Gastroesophageal sphincter (tissue), 3 donors: ENCODE measurements around the gene PHF21B.

Experiments
- EP300 ChIP-seq: sonication (generic); formaldehyde crosslinking; IDR thresholded peaks from one replicate; pipeline ENCODE4 v1.6.1; 2017; ENCODE audit warnings: antibody characterized with exemption, mild to moderate bottlenecking
- POLR2A ChIP-seq, 2 donors: fragments of 450-650 bp; IDR thresholded peaks; one replicate each; pipeline ENCODE4 v1.6.1; 2017; ENCODE audit warnings: antibody characterized with exemption in 2 of 2, mild to moderate bottlenecking in 2 of 2, moderate library complexity in 1 of 2
- POLR2AphosphoS5 ChIP-seq: sonication (generic); formaldehyde crosslinking; IDR thresholded peaks from one replicate; pipeline ENCODE4 v1.6.1; 2017; ENCODE audit warnings: antibody characterized with exemption
- TF ChIP-seq, protein P1 (sequence below), 4 experiments: fragments of 200-600 bp in 2 of 4; fragments of 450-650 bp in 2 of 4; sonication (generic) in 1 of 4; IDR thresholded peaks; one replicate each; pipeline ENCODE4 v1.5.1; 2017 to 2019; ENCODE audit warnings: antibody characterized with exemption in 4 of 4, mild to moderate bottlenecking in 2 of 4, moderate library complexity in 2 of 4

DNA sequence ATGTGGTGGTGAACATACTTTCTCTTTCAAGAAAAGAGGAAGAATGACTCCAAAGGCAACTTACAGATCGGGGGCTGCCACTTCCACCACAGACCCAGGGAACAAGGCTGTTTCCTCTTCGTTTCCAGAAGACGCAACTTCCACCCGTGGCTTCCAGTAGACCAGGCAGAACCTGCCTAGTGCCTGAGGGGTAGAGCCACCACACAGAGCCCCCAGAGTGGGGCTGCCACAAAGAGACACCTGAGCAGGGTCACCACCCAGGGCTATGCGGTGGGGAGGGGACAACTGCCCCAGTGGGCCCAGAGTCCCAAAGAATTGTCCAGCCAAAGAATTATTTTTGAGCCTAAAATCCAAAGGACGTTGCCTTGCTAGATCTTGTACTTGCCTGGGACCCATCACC lies 16.7 kb upstream of the PHF21B start:
- TF ChIP-seq, protein P1, sequence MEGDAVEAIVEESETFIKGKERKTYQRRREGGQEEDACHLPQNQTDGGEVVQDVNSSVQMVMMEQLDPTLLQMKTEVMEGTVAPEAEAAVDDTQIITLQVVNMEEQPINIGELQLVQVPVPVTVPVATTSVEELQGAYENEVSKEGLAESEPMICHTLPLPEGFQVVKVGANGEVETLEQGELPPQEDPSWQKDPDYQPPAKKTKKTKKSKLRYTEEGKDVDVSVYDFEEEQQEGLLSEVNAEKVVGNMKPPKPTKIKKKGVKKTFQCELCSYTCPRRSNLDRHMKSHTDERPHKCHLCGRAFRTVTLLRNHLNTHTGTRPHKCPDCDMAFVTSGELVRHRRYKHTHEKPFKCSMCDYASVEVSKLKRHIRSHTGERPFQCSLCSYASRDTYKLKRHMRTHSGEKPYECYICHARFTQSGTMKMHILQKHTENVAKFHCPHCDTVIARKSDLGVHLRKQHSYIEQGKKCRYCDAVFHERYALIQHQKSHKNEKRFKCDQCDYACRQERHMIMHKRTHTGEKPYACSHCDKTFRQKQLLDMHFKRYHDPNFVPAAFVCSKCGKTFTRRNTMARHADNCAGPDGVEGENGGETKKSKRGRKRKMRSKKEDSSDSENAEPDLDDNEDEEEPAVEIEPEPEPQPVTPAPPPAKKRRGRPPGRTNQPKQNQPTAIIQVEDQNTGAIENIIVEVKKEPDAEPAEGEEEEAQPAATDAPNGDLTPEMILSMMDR (IDR thresholded peaks at IDR 0.05): no peak
- TF ChIP-seq POLR2A (IDR thresholded peaks at IDR 0.05) (no peak), EP300 (no peak), POLR2AphosphoS5 (no peak)
